ENCODE results near the gene SBF2.

The SBF2 gene

DNA sequence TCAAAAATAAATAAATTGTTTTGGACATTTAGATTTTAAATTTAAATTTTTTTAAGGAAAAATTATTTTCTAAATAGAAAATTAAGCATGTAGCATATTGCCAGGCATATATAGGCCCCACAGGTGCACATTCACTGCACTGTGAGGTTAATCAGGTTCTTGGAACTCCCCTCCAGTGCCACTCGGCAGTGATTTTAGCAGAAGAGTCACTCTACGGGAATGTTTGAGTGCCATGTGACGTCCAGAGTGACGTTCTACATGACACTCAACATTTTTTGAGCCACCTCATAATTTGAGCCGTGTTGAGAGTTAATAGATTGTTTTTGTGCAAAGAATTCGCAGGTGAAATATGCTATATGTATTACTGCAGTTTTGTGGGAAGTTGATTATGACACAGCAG is 552.8 kb downstream of the SBF2 start:
- Histone ChIP-seq H3K36me3 (ENCODE audit: insufficient read depth, low read length) (no peaks in the 10 kb centered on the region), H4K20me1 (ENCODE audit: insufficient read depth, low read length) (no peaks in the 10 kb centered on the region), H3K27me3 (ENCODE audit: insufficient read depth, low read length, poor library complexity) (no peaks in the 10 kb centered on the region), H2AFZ (ENCODE audit: low read depth, low read length) (no peak overlapping the region), H3K27ac (ENCODE audit: low read length) (no peak overlapping the region), H3K9ac (ENCODE audit: low read depth, low read length) (no peak overlapping the region), H3K9me3 (ENCODE audit: insufficient read depth, low read length, severe bottlenecking) (peaks cover under 1% of the 10 kb centered on the region), H3K4me2 (ENCODE audit: insufficient read depth, low read length) (no peak overlapping the region), H3K79me2 (ENCODE audit: insufficient read depth, low read length) (no peaks in the 10 kb centered on the region), H3K4me1 (ENCODE audit: insufficient read depth, low read length) (no peaks in the 10 kb centered on the region), H3K4me3 (ENCODE audit: low read depth in 1 of 2, low read length in 2 of 2) (no peak overlapping the region)
- ATAC-seq (ENCODE audit: insufficient read depth, low read depth) (no peak), DNase-seq (no peak)
- no peak for TF ChIP-seq EZH2 (IDR thresholded peaks at IDR 0.05; ENCODE audit: borderline replicate concordance, low read depth, low read length, severe bottlenecking)
- no peak for TF ChIP-seq CTCF (IDR thresholded peaks at IDR 0.05; ENCODE audit: borderline replicate concordance, extremely low read depth, low read length, poor library complexity, severe bottlenecking)

DNA sequence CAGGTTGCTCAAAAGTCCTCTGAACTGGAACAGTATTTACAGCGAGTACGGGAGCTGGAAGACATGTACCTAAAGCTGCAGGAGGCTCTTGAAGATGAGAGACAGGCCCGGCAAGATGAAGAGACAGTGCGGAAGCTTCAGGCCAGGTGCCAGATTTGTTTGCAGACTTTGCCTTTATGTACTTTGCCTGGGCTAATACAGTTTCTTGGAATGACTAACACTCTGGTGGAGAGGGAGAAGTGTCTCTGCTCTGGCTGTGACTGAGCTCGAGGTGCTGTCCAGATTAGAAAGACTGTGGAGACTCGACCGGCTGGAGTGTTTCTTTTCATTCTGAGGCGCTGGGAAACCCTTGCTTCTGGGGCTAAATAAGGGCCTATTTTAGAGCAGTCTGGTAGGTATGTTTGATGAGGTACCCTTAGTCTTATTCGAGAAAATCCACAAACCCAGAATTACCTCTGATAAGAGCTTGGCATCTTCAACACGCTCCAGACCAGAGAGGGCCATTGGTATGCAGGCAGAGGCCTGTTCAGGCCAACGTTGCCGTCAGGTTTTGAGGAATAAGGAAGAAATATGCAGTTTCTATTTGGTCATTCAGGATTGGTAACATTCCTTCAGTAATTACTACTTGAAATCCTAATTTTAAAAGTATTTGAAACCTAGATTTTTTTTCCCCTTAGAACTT is 553.7 kb downstream of the SBF2 start:
- H3K4me3 ChIP-seq (ENCODE audit: low read depth in 1 of 2, low read length in 2 of 2): no peak overlapping the region
- no peak for DNase-seq
- no peaks in the 10 kb centered on the region for H3K79me2 ChIP-seq (ENCODE audit: insufficient read depth, low read length)
- H3K36me3 ChIP-seq (ENCODE audit: insufficient read depth, low read length): no peaks in the 10 kb centered on the region
- H3K9me3 ChIP-seq (ENCODE audit: insufficient read depth, low read length, severe bottlenecking): peaks cover 9% of the 10 kb centered on the region
- TF ChIP-seq EZH2 (IDR thresholded peaks at IDR 0.05; ENCODE audit: borderline replicate concordance, low read depth, low read length, severe bottlenecking): no peak
- TF ChIP-seq CTCF (IDR thresholded peaks at IDR 0.05; ENCODE audit: borderline replicate concordance, extremely low read depth, low read length, poor library complexity, severe bottlenecking): no peak
- H3K4me2 ChIP-seq (ENCODE audit: insufficient read depth, low read length): no peak overlapping the region
- no peaks in the 10 kb centered on the region for H4K20me1 ChIP-seq (ENCODE audit: insufficient read depth, low read length)
- ATAC-seq (ENCODE audit: insufficient read depth, low read depth): no peak
- H3K9ac ChIP-seq (ENCODE audit: low read depth, low read length): no peak overlapping the region
- no peaks in the 10 kb centered on the region for H3K27me3 ChIP-seq (ENCODE audit: insufficient read depth, low read length, poor library complexity)
- H3K4me1 ChIP-seq (ENCODE audit: insufficient read depth, low read length): no peaks in the 10 kb centered on the region
- H2AFZ ChIP-seq (ENCODE audit: low read depth, low read length): no peak overlapping the region
- no peak overlapping the region for H3K27ac ChIP-seq (ENCODE audit: low read length)

DNA sequence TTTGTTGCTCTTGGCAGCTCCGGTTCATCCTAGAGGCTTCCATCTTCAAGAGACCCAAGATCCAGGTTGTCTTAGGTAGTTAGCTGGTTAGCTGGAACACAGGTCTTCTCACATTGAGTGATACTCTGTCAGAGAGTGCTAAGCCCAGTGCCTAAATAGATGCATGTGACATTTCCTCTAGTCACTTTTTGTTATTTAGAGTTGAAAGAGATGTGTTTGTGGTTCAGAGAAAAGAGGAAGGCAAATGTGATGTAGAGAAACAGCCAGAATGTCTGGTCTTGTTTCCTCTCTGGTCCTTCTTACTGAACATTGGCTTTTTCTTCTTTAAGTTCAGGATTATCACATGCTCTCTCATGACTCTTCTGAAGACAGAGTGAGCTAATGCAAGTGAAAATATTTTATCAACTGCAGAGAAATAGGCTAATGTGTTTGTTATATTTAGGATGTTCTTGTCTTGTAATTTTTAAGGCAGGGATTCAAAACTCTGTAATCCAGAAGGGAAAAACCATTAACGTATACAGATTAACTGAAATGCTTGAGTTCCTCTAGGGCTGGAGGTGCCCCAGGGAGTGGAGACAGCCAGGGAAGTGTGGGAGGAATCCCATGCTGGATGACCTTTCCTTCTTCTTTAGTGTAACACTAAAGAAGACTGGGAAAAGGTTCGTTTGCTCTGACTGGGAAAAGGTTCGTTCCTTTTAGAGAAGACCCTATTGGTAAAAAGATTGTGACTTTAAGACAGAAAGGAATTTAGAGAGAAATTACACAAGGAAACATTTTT is 554.7 kb downstream of the SBF2 start:
- Histone ChIP-seq H3K9ac (ENCODE audit: low read depth, low read length) (no peak overlapping the region), H2AFZ (ENCODE audit: low read depth, low read length) (no peak overlapping the region), H3K4me3 (ENCODE audit: low read depth in 1 of 2, low read length in 2 of 2) (no peak overlapping the region), H3K4me2 (ENCODE audit: insufficient read depth, low read length) (no peak overlapping the region), H3K27me3 (ENCODE audit: insufficient read depth, low read length, poor library complexity) (no peaks in the 10 kb centered on the region), H3K9me3 (ENCODE audit: insufficient read depth, low read length, severe bottlenecking) (peaks cover 11% of the 10 kb centered on the region), H3K36me3 (ENCODE audit: insufficient read depth, low read length) (no peaks in the 10 kb centered on the region), H3K4me1 (ENCODE audit: insufficient read depth, low read length) (no peaks in the 10 kb centered on the region), H4K20me1 (ENCODE audit: insufficient read depth, low read length) (no peaks in the 10 kb centered on the region), H3K27ac (ENCODE audit: low read length) (no peak overlapping the region), H3K79me2 (ENCODE audit: insufficient read depth, low read length) (no peaks in the 10 kb centered on the region)
- ATAC-seq (ENCODE audit: insufficient read depth, low read depth) (peak; percentile 50; the same call in 2 of the 3 replicates), DNase-seq (no peak)
- TF ChIP-seq EZH2 (IDR thresholded peaks at IDR 0.05; ENCODE audit: borderline replicate concordance, low read depth, low read length, severe bottlenecking) (no peak), CTCF (IDR thresholded peaks at IDR 0.05; ENCODE audit: borderline replicate concordance, extremely low read depth, low read length, poor library complexity, severe bottlenecking) (no peak)
